K562 (cell line): ENCODE measurements around the gene RNF11. TPM values are rescaled to one million over a fixed set of nuclear protein-coding genes. Genes with fewer than 3 reads are reported as not detected.

Experiments
- ATAC-seq: fragments of 200-7000 bp; cut with Tn5 transposase; 3 replicates; pipeline ENCODE4 v1.9.1; 2020; ENCODE audit warnings: moderate library complexity
- BruUV-seq: library from RNA; stranded (reverse); fragments of 400-500 nt; replicated peaks from 2 replicates; lab custom pipeline; 2021; lab: Mats Ljungman, UMichigan
- CTCF ChIA-PET: fragments of 300-600 bp; formaldehyde crosslinking; extraction: SDS; loops from one replicate; lab custom pipeline; 2021; ENCODE audit warnings: low intra/inter-chr PET ratio; lab: Yijun Ruan, JAX
- POLR2A ChIA-PET: fragments of 300-600, 350-650 bp; sonication (Branson Sonifier 250); formaldehyde crosslinking; extraction: SDS; loops from one replicate; lab custom pipeline; 2021; ENCODE audit warnings: antibody characterized with exemption, inconsistent platforms; lab: Yijun Ruan, JAX
- DNase-seq, 4 experiments: peaks; one replicate each; pipeline versions ENCODE4 v3.0.0 to v3.0.0-alpha.2; 2011 to 2018; ENCODE audit warnings: low spot score in 3 of 4, mixed read lengths in 3 of 4; ENCODE audit errors: extremely low read depth in 1 of 4
- FAIRE-seq: peaks from 2 replicates; lab custom pipeline; 2011; peaks lifted over from hg19 to GRCh38; lab: Jason Lieb, UNC
- H2AFZ ChIP-seq: 2 replicates; pipeline ENCODE4 v1.6.0; 2011; ENCODE audit warnings: low read depth, low read length, control low read depth, inconsistent platforms
- H3K27ac ChIP-seq: fragments of 200-600 bp; 3 replicates; pipeline ENCODE4 v1.8.0; 2011; ENCODE audit warnings: low read depth, mild to moderate bottlenecking, control low read depth, inconsistent platforms, low read length, moderate library complexity, mixed read lengths; ENCODE audit errors: extremely low read depth
- H3K27me3 ChIP-seq, 2 experiments: fragments of 300-600 bp in 1 of 2; 2 replicates in 1 of 2; 3 replicates in 1 of 2; pipeline versions ENCODE4 v1.6.0 to v1.8.0; 2011; ENCODE audit warnings: inconsistent platforms in 2 of 2, low read length in 2 of 2, mild to moderate bottlenecking in 1 of 2, mixed read lengths in 1 of 2, moderate library complexity in 1 of 2; ENCODE audit not compliant: control insufficient read depth in 2 of 2, insufficient read depth in 2 of 2
- H3K36me3 ChIP-seq: fragments of 300-600 bp; 3 replicates; pipeline ENCODE4 v1.8.0; 2011; ENCODE audit warnings: mild to moderate bottlenecking, low read length, inconsistent platforms; ENCODE audit not compliant: control insufficient read depth, insufficient read depth
- H3K4me1 ChIP-seq, 2 experiments: fragments of 200-600 bp in 1 of 2; replicated peaks in 1 of 2; 2 replicates in 1 of 2; 3 replicates in 1 of 2; pipeline versions ENCODE4 v1.5.1 to v1.8.0; 2011; ENCODE audit warnings: inconsistent platforms in 2 of 2, low read length in 2 of 2, mild to moderate bottlenecking in 1 of 2, mixed read lengths in 1 of 2, moderate library complexity in 1 of 2; ENCODE audit not compliant: control insufficient read depth in 2 of 2, insufficient read depth in 2 of 2
- H3K4me2 ChIP-seq: 2 replicates; pipeline ENCODE4 v1.6.1; 2011; ENCODE audit warnings: low read length, control low read depth, inconsistent platforms, mixed read lengths; ENCODE audit not compliant: insufficient read depth
- H3K4me3 ChIP-seq: fragments of 200-600 bp; sonication (generic), shearing (Covaris generic); 2 replicates; pipeline ENCODE4 v1.5.1; 2016; ENCODE audit warnings: control low read depth, inconsistent platforms
- H3K79me2 ChIP-seq: fragments of 200-600 bp; 3 replicates; pipeline ENCODE4 v1.8.0; 2011; ENCODE audit warnings: low read length, inconsistent platforms; ENCODE audit not compliant: control insufficient read depth, insufficient read depth
- H3K9ac ChIP-seq, 2 experiments: 2 replicates each; pipeline versions ENCODE4 v1.6.0 to v1.6.1; 2011; ENCODE audit warnings: low read depth in 2 of 2, low read length in 2 of 2, control low read depth in 1 of 2, inconsistent platforms in 1 of 2, mild to moderate bottlenecking in 1 of 2, mixed read lengths in 1 of 2; ENCODE audit not compliant: insufficient read depth in 1 of 2
- H3K9me1 ChIP-seq: one replicate; pipeline ENCODE4 v1.6.0; 2011; ENCODE audit warnings: inconsistent platforms, mild to moderate bottlenecking, low read length, moderate library complexity; ENCODE audit not compliant: control insufficient read depth, insufficient read depth
- H3K9me3 ChIP-seq: replicated peaks from 2 replicates; pipeline ENCODE4 v1.5.1; 2011; ENCODE audit warnings: low read depth, low read length, inconsistent platforms; ENCODE audit not compliant: control insufficient read depth, insufficient read depth
- H4K20me1 ChIP-seq: replicated peaks from 2 replicates; pipeline ENCODE4 v1.6.1; 2011; ENCODE audit warnings: low read length, inconsistent platforms, mixed read lengths; ENCODE audit not compliant: control insufficient read depth, insufficient read depth
- ETV6 ChIP-seq, 3 experiments: fragments of 150-350 bp in 1 of 3; sonication (generic) in 1 of 3; formaldehyde crosslinking in 1 of 3; IDR thresholded peaks; 2 replicates each; pipeline versions ENCODE4 v1.6.1 to v1.8.0; 2014 to 2022; ENCODE audit warnings: borderline replicate concordance in 2 of 3, low read depth in 2 of 3, antibody characterized with exemption in 1 of 3, low read length in 1 of 3, mild to moderate bottlenecking in 1 of 3, missing genetic modification reagents in 1 of 3
- HEY1 ChIP-seq: fragments of 250-450 bp; sonication (Bioruptor Pico); IDR thresholded peaks from 2 replicates; pipeline ENCODE4 v1.5.0; 2020; ENCODE audit warnings: mild to moderate bottlenecking, moderate library complexity, borderline replicate concordance
- JUND ChIP-seq, 2 experiments: IDR thresholded peaks; 2 replicates in 1 of 2; 3 replicates in 1 of 2; pipeline ENCODE4 v1.6.1; 2011; ENCODE audit warnings: borderline replicate concordance in 2 of 2, low read depth in 2 of 2, low read length in 2 of 2, improper control_type of control experiment in 1 of 2, missing biosample characterization in 1 of 2, missing genetic modification characterization in 1 of 2, missing genetic modification reagents in 1 of 2
- MED1 ChIP-seq: sonication (generic); formaldehyde crosslinking; IDR thresholded peaks from 2 replicates; pipeline ENCODE4 v1.8.1; 2023; ENCODE audit warnings: missing genetic modification reagents, borderline replicate concordance
- NBN ChIP-seq: fragments of 450-650 bp; IDR thresholded peaks from 2 replicates; pipeline ENCODE4 v1.6.1; 2016; ENCODE audit warnings: low read depth, mild to moderate bottlenecking
- ZFP1 ChIP-seq: fragments of 450-650 bp; formaldehyde crosslinking; IDR thresholded peaks from 2 replicates; pipeline ENCODE4 v1.4.0; 2020; ENCODE audit warnings: mild to moderate bottlenecking, mixed read lengths
- WGBS: fragments of 100-300 bp; shearing (Covaris generic); methylation state at CpG from one replicate; pipeline ENCODE4 v1.1.6; 2016; ENCODE audit warnings: low coverage, mixed read lengths; ENCODE audit not compliant: insufficient coverage; ENCODE audit errors: missing lambda C conversion rate; 5-methylcytosine and 5-hydroxymethylcytosine counted together
- in situ Hi-C: fragments of 300-500 bp; cut with MboI; formaldehyde crosslinking; loops from 4 replicates; pipeline ENCODE4 v1.15.0; 2018; ENCODE audit warnings: inconsistent platforms, mixed read lengths
- intact Hi-C: fragments of 100-400 bp; cut with micrococcal nuclease; formaldehyde crosslinking; loops from 2 replicates; pipeline ENCODE4 v1.14.2; 2022
- polyA plus RNA-seq, 8 experiments: library from polyadenylated mRNA; depleted of rRNA in 4 of 8; stranded (reverse) in 5 of 8; unstranded in 3 of 8; fragments of >200 nt; fragmentation: Nextera tagmentation in 2 of 8; fragmentation: Illumina TruSeq in 1 of 8; extraction: Ambion mirVana in 2 of 8; extraction: Trizol in 1 of 8; gene quantifications; 2 replicates each; pipeline versions ENCODE4 v1.2.1 to v1.2.3, GENCODE V29; 2011 to 2014; ENCODE audit warnings: inconsistent platforms in 1 of 8, missing spikeins in 1 of 8
- total RNA-seq, 7 experiments: library from RNA; depleted of rRNA in 6 of 7; stranded (reverse); fragments of >200 nt in 6 of 7; fragmentation: Illumina TruSeq in 2 of 7; extraction: Trizol in 2 of 7; gene quantifications; 2 replicates each; pipeline versions ENCODE4 v1.2.1 to v1.2.3, GENCODE V29; 2011 to 2021; ENCODE audit warnings: low replicate concordance in 1 of 7
- TF ChIP-seq, protein P1 (sequence below), 2 experiments: fragments of 450-650 bp in 1 of 2; sonication (generic) in 1 of 2; formaldehyde crosslinking in 1 of 2; IDR thresholded peaks in 1 of 2; conservative IDR thresholded peaks in 1 of 2; 2 replicates each; pipeline versions ENCODE4 v1.6.1 to v1.8.1; 2016 to 2023; ENCODE audit warnings: mild to moderate bottlenecking in 2 of 2, moderate library complexity in 2 of 2, inconsistent platforms in 1 of 2, missing genetic modification reagents in 1 of 2
- TF ChIP-seq, protein P2 (sequence below), 2 experiments: fragments of 450-650 bp; conservative IDR thresholded peaks; 2 replicates each; pipeline ENCODE4 v1.6.1; 2017; ENCODE audit warnings: mild to moderate bottlenecking in 2 of 2, moderate library complexity in 2 of 2
- TF ChIP-seq, protein P3 (sequence below): fragments of 450-650 bp; formaldehyde crosslinking; IDR thresholded peaks from 2 replicates; pipeline ENCODE4 v1.4.0; 2022; ENCODE audit warnings: missing genetic modification characterization

RNF11 gene
- total and polyA plus RNA-seq, 9 of the 15 experiments (the other 6 are each of a cell fraction or from before 2014, with no cell fraction given): 5.7 to 34.3 (median 23.1) TPM

DNA sequence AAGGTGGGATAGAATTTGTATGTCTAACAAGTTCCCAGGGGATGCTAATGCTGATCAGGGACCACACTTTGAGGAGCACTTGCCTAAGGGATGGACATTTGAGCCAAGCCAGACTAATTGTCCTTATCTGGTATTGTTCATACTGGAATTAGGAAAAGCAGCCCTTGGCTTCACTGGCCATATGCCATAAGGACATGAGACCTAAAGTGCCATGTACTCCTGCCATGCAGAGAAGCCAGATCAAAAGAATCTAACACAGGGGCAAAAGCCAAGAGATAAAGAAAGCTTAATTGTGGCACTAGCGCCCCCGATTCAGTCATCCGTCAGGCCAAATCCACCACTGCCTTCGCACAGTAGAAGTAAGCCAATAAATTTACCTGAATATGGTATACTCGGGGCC lies 45.7 kb downstream of the RNF11 start:
- CTCF ChIA-PET: no interaction called here
- ATAC-seq (no peak), DNase-seq (no peak), FAIRE-seq (no peak)
- 93% methylated on average over 5 of the region's 5 CpGs for WGBS
- Histone ChIP-seq H3K79me2 (no peaks in the 10 kb centered on the region), H3K4me1 (peaks cover 23 to 30% of the 10 kb centered on the region in 2 experiments; a peak in 4 of 5 replicates), H4K20me1 (no peaks in the 10 kb centered on the region; the same call in 1 of the 2 replicates), H3K9me1 (peaks cover 2% of the 10 kb centered on the region), H2AFZ (no peak overlapping the region), H3K27me3 (no peaks in the 10 kb centered on the region), H3K9me3 (no peaks in the 10 kb centered on the region), H3K36me3 (no peaks in the 10 kb centered on the region), H3K4me3 (no peak overlapping the region), H3K4me2 (no peak overlapping the region), H3K9ac (no peak overlapping the region), H3K27ac (no peak overlapping the region)
- intact Hi-C loops: loop anchor here (5.0 to 10.0 kb wide), 2 partner anchors 65 to 917 kb away; no protein-coding TSS in a partner anchor
- POLR2A ChIA-PET: no interaction called here
- in situ Hi-C loops: no loop called here
- TF ChIP-seq, protein P1, sequence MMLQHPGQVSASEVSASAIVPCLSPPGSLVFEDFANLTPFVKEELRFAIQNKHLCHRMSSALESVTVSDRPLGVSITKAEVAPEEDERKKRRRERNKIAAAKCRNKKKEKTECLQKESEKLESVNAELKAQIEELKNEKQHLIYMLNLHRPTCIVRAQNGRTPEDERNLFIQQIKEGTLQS (IDR thresholded peaks at IDR 0.05): no peak
- TF ChIP-seq, protein P1 (CRISPR knock-in tag; conservative IDR thresholded peaks at IDR 0.05): no peak
- BruUV-seq: no TSS peak

DNA sequence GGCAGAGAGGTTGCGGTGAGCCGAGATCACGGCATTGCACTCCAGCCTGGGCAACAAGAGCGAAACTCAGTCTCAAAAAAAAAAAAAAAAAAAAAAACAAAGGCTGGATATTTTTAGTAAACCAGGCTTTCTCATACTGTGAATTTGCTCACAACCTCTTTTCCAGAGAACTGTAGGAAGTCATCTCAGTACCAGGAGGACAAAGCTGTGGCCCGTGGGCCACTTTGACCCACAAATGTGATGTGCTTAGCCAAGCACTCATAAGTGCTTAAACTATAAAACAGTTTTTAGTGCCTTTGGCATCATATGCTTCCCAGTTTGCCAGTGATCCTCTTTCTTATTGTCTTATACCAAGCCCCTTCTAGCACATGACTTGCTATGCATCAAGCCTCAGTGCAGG lies 46.5 kb downstream of the RNF11 start:
- no peak overlapping the region for H3K4me3 ChIP-seq
- no peak for ATAC-seq
- H3K9me3 ChIP-seq: no peaks in the 10 kb centered on the region
- H3K4me1 ChIP-seq: peaks cover 23 to 30% of the 10 kb centered on the region in 2 experiments; a peak in 4 of 5 replicates
- no peak overlapping the region for H3K4me2 ChIP-seq
- H3K27ac ChIP-seq: no peak overlapping the region
- ChIA-PET POLR2A (interaction anchor here (1.1 kb wide), 1 partner anchor 20 kb away, joined by 3 read pairs; no protein-coding TSS in a partner anchor), CTCF (no interaction called here)
- intact Hi-C loops: loop anchor here (5.0 to 10.0 kb wide), 2 partner anchors 65 to 918 kb away; no protein-coding TSS in a partner anchor
- WGBS: 90% methylated on average over 3 of the region's 5 CpGs
- no peak for FAIRE-seq
- DNase-seq: no peak
- no peaks in the 10 kb centered on the region for H3K27me3 ChIP-seq
- no peaks in the 10 kb centered on the region; the same call in 1 of the 2 replicates for H4K20me1 ChIP-seq
- in situ Hi-C loops: no loop called here
- BruUV-seq: no TSS peak
- no peak overlapping the region for H3K9ac ChIP-seq
- H2AFZ ChIP-seq: no peak overlapping the region
- H3K9me1 ChIP-seq: peaks cover 2% of the 10 kb centered on the region
- H3K79me2 ChIP-seq: no peaks in the 10 kb centered on the region
- no peaks in the 10 kb centered on the region for H3K36me3 ChIP-seq
- TF ChIP-seq, protein P2, sequence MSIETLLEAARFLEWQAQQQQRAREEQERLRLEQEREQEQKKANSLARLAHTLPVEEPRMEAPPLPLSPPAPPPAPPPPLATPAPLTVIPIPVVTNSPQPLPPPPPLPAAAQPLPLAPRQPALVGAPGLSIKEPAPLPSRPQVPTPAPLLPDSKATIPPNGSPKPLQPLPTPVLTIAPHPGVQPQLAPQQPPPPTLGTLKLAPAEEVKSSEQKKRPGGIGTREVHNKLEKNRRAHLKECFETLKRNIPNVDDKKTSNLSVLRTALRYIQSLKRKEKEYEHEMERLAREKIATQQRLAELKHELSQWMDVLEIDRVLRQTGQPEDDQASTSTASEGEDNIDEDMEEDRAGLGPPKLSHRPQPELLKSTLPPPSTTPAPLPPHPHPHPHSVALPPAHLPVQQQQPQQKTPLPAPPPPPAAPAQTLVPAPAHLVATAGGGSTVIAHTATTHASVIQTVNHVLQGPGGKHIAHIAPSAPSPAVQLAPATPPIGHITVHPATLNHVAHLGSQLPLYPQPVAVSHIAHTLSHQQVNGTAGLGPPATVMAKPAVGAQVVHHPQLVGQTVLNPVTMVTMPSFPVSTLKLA (conservative IDR thresholded peaks at IDR 0.05): no peak
- TF ChIP-seq NBN (no peak), ZFP1 (CRISPR knock-in tag) (no peak), ETV6 (IDR thresholded peaks at IDR 0.05; ENCODE audit: borderline replicate concordance in 1 of 2, low read depth in 2 of 2, low read length in 1 of 2) (no peak), ETV6 (CRISPR knock-in tag; IDR thresholded peaks at IDR 0.05; ENCODE audit: borderline replicate concordance) (no peak), HEY1 (CRISPR knock-in tag) (no peak), JUND (IDR thresholded peaks at IDR 0.05; ENCODE audit: borderline replicate concordance, low read depth, low read length) (no peak), JUND (tag; IDR thresholded peaks at IDR 0.05; ENCODE audit: borderline replicate concordance, low read depth, low read length) (no peak), MED1 (CRISPR knock-in tag) (no peak)
- TF ChIP-seq, protein P3, sequence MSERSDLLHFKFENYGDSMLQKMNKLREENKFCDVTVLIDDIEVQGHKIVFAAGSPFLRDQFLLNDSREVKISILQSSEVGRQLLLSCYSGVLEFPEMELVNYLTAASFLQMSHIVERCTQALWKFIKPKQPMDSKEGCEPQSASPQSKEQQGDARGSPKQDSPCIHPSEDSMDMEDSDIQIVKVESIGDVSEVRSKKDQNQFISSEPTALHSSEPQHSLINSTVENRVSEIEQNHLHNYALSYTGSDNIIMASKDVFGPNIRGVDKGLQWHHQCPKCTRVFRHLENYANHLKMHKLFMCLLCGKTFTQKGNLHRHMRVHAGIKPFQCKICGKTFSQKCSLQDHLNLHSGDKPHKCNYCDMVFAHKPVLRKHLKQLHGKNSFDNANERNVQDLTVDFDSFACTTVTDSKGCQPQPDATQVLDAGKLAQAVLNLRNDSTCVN: no peak
